Measurements from ENCODE around the gene MYH7B.

MYH7B gene

DNA sequence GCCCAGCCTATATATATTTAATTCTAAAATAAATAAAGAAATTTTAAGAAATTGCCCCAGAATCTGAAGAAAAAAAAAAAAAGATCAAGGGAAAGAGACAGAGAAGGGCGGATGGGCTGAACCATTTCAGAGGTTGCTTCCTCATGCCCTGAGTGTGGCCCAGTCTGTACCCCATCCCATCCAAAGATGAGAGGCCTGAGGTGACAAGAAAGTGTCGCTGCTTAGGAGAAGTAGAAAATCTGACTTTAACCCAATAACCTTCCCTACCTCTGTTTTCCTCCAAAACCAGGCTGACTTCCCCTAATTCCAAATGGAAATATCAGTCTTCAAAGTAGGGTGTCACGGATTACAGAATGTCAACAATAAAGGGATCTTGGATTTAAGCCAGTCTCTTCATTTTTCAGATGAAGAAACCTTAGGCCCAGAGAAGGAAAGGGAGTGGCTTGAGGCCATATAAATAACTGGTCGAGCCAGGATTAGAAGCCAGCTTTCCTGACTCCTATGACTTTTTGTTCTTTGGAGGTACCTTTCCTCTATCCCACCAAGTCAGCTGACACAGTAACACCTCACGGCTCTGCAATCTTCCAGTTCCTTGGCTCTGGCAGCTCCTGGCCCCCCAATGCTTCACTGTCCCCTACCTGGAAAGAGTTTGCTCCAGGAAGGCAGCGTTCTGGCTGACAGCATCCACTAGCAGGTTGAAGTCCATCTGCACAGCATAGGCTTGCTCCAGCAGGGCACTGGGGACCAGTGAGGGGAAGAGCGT is 10.2 kb upstream of the MYH7B start:
- no peak for DNase-seq

DNA sequence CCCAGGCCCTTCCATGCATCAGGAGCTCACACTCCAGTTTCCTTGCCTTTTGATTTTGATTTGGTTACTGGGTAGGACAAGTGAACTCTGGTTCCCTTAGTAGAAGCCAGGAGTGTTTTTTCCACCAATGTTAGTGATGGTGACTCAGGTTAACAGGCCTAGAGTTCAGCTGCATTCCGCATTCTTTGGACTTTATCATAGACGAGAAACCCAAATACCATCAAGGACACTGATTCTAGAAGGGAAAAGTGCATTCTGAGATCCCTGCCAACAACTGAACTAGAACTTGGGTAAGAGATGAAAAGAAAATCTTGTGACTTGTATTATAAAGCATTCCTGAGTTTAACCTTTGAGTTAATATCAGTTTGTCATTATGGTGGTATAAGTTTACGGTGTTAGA is 9.0 kb upstream of the MYH7B start:
- no peak for DNase-seq

GRCh38 chr20:34947336-34947735 is 8.3 kb upstream of the MYH7B start:
- no peak for DNase-seq

- no peak for DNase-seq
Measured at GRCh38 chr20:34948030-34948429, 7.6 kb upstream of the MYH7B start.

DNA sequence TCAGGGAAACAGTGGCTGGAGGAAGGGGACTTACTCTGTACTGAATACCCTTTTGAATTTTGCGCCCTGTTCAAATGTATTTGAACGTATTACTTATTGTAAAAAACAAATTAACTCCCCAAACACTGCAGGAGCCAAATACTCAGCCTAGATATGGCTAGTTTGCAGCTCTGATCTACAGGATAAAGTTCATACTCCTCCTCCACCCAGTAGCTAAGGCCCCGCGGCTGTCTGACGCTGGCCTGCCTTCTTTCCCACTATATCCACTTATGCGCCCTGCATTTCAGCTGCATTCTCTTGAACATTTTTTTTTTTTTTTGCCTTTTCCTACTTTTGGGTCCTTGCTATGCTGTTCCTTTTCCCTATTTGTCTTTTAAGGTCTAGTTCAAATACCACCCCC is 6.5 kb upstream of the MYH7B start:
- DNase-seq: no peak

DNA sequence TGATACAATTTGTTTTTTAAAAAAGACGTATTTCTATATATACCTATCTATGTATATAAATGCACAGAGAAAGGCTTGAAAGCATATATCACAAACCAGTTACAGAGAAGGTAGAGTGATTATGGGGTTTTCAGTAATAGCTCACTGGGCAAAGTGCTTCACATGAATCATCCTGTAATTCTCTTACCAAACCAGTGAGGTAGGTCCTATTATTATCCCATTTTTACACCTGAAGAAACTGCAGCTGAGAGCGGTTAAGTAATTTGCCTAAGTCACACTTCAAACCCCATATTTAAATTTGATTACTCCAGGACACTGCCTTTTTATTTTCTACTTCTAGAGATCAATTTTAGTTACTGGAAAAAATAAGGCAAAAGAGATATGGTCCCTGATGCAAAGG is 4.4 kb upstream of the MYH7B start:
- DNase-seq: peak in 1 of 2 experiments; percentile 54

GRCh38 chr20:34951652-34952051 is 4.0 kb upstream of the MYH7B start:
- DNase-seq: peak; percentile 64 to 81

- no peak for DNase-seq
Measured at GRCh38 chr20:34952671-34953070, 3.0 kb upstream of the MYH7B start.

- no peak for DNase-seq
Measured at GRCh38 chr20:34953960-34954359, 1.7 kb upstream of the MYH7B start.

DNA sequence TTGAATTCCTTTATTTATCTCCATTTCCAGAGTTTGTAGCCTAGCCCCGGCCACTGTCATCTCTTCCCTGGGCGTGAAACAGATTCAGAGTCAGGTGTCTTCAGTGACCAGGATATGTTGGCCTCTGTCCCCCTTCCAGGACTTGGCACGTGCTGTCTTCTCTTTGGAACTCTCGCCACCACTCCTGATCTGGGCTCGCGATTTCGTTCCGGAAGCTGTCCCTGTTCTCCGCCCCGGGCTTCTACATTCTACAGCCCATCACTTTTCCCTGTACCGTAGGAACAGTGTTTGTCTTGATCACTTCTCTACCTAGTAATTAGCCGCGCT is 801 bp upstream of the MYH7B start:
- peak in 1 of 2 experiments; percentile 73 for DNase-seq

DNA sequence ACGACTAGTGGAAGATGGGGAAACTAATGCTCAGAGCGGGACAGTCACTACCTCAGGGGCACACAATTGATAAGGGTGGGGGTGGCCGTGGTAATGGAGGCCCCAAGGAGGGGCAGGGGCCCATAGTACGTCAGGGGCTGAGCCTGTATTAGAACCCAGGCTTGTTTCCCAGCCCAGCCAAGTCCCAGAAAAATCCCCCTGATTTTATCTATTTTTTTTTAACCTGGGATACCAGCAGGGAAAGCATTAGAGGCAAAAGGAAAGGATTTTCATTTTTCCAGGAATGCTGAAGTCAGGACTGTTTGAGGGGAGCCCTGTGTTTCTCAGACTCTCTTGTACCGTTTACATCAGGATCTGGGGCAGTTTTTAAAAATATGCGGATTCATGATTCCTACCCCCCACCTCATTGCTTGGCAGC is 382 bp downstream of the MYH7B start:
- no peak for DNase-seq

- DNase-seq: no peak
Measured at GRCh38 chr20:34956751-34957472, 1.2 kb downstream of the MYH7B start.

DNA sequence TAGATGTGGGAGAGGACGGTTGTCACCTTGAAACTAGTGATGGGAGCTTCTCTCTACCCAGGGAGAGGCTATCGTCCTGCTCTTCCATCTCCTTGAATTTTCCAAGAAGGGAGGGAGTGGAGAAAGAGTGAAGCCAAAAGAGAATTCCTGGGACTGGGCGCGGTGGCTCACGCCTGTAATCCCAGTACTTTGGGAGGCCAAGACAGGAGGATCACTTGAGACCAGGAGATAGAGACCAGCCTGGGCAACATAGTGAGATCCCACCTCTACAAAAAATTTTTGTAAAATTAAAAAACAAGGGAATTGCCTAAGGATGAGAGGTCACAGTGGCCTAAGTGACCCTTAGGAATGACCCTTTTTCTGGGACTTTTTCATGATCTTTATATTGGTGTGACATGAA is 8.8 kb downstream of the MYH7B start:
- DNase-seq: no peak

DNA sequence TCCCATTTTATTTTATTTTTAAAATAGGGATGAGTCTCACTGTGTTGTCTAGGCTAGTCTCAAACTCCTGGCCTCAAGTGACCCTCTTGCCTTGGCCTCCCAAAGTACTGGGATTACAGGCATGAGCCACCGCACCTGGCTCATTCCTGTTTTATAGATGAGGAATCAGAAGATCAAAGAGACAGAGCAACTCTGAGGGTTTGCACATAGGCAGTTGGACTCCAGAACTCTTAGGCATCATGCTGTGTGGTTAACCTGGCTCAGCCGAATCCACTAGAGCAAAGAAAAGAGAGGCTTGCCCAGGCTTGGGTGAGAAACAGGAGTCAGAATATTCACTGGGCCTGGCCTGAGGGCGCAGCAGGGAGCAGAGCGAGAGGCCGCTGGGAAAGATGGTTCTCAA is 9.4 kb downstream of the MYH7B start:
- no peak for DNase-seq

DNA sequence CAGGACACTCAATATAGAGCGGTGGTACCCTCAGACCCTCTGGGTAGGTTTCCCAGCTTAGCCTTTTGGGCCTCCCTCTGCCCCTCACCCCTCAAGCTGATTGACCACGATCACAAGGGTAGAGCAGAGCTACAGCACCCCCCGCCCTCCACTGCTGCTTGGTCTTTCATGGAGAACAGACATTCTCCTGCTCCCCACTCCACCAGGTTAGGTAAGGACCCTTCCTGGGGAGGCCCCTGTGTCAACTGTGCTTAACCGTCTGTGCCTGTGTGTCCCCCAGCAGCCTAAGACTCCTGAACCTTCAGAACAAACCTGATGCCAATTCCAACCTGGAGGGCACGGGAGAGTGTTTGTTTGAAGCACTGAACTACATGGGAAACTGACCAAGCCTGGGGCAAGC is 11.8 kb downstream of the MYH7B start:
- DNase-seq: no peak

GRCh38 chr20:34968042-34968775 is 12.5 kb downstream of the MYH7B start:
- DNase-seq: no peak

DNA sequence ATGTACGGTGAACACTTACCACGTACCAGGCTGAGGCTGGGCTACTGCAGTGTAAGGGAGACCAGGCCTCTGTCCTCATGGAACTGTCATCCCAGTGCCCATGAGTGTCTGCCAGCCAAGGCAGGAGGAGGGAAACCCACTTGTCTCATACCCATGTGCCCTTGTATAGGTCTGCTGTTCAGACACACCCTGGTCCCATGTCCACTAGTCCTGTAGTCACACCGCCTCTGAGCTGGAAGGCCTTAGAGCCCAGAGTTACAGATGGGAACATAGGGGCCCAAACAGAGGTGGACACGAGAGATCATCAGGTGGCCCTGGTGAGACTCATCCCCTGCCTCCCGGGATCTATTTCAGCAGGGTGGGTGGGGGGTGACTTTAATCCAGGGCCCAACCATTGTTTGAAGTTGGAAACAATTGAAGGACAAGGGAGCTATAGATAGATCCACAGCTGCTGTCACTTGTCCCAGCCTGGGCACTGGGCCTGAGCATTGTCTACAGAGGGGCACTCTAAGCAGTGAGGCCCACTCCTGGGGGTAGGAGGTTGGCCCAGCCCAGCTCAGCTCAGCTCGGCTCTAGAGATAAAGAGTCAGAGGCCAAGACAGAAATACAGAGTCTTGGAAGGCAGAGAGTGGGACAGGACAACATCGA is 14.6 kb downstream of the MYH7B start:
- no peak for DNase-seq

DNA sequence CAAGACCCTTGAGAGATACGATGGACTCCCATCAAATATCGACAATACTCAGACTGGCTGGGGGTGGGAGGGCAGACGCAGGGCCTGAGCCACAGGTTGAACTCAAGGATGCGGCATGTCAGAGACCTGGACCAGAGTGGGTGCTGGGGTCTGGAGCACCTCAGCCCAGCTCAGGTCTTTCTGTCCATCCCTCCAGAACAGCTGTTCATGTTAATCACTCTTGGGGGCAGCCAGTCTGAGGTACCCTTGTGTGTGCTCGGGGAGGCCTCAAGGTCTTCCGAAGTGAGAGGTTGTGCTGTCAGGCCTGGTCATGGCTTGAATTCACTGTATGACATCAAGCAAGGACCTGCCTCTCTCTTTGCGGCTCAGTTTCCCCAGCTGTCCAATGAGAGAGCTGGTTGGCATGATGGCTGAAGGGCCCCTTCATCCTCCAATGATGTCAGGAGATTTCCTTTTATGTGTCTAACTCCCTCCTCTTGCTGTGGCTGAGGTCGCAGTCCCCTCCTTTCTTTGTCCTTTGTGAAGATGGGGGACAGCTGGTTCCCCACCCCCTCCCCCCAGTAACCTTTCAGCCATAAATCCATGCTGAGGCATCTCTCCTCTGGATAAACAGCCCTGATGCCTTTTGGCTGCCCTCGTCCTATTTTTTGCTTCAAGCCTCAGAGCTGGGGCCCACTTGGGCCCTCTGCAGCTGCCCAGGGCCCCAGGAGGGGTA is 15.3 kb downstream of the MYH7B start:
- DNase-seq: no peak

DNA sequence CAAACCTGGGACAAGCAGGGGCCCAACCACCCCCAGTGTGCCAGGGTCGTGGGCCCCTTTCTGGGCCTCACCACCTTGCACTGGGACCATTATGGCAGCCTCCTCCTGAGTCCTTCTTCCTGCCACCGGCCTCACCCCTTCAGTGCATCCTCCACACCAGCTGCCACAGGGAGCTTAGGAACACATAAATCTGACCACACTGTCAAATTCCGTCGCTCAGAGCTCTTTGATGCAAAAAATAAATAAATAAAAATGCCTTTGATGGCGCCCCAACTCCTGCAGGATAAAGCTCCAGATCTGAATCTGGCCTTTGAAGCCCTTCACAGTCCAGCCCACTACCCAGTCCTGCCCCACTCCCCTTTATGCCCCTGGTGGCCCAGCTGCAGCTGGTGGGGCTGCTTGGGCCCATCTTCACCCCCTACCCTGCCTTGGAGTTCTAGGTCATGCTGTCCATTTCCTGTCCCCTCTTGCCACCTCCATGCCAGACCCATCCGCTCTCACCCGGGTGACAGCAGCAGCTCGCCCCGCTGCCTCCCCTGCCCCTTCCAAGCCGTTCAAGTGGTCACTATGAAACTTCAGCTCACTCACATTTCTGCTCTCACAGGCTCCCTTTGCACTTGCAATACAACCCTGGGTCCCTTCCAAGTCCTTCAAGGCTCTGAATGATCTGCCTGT is 16.0 kb downstream of the MYH7B start:
- DNase-seq: no peak

GRCh38 chr20:34974246-34974645 is 18.6 kb downstream of the MYH7B start:
- no peak for DNase-seq

GRCh38 chr20:34976286-34976685 is 20.6 kb downstream of the MYH7B start:
- DNase-seq: no peak

Measured in NCI-H2081 (cell line).